ENCODE results near the gene HACD1. TPM values are rescaled to one million over a fixed set of nuclear protein-coding genes. Genes with fewer than 3 reads are reported as not detected.

The HACD1 gene
- total and polyA plus RNA-seq, 10 of the 15 experiments (the other 5 are each of a cell fraction or from before 2014, with no cell fraction given): 0.22 to 1.5 (median 0.78) TPM; not detected in 1

GRCh38 chr10:17651896-17652295, 34.7 kb upstream of the HACD1 start (continued):
- no peak for TF ChIP-seq RUNX3 (IDR thresholded peaks at IDR 0.05; ENCODE audit: low read length)

- Histone ChIP-seq H3K27ac (ENCODE audit: control insufficient read depth, insufficient read depth) (no peak overlapping the region), H3K4me3 (no peak overlapping the region), H3K79me2 (ENCODE audit: control insufficient read depth, insufficient read depth, low read length) (peaks cover 75% of the 10 kb centered on the region), H3K9me3 (replicated peaks; ENCODE audit: control insufficient read depth, insufficient read depth, low read length) (peaks cover 18% of the 10 kb centered on the region), H4K20me1 (ENCODE audit: control insufficient read depth, insufficient read depth) (no peaks in the 10 kb centered on the region), H3K4me1 (ENCODE audit: control insufficient read depth, insufficient read depth, low read length) (peaks cover 16% of the 10 kb centered on the region; the same call in 1 of the 2 replicates), H3K9ac (ENCODE audit: control insufficient read depth, insufficient read depth, low read length) (no peak overlapping the region), H3K4me2 (ENCODE audit: control insufficient read depth, insufficient read depth) (no peak overlapping the region), H2AFZ (ENCODE audit: control insufficient read depth, low read depth, low read length) (no peak overlapping the region), H3K27me3 (replicated peaks in 1 of 2; ENCODE audit: control insufficient read depth in 2 of 2, insufficient read depth in 2 of 2, low read length in 1 of 2) (no peaks in the 10 kb centered on the region), H3K36me3 (ENCODE audit: control insufficient read depth in 2 of 2, insufficient read depth in 2 of 2, low read length in 1 of 2) (peaks cover 0 to 4% of the 10 kb centered on the region in 2 experiments; a peak in 1 of 4 replicates)
- ATAC-seq (no peak), DNase-seq (ENCODE audit: low read depth, low spot score) (no peak), FAIRE-seq (no peak)
- BruUV-seq (replicated peaks): no TSS peak
- ChIA-PET RAD21 (ENCODE audit: unreplicated experiment) (no interaction called here), SMC1A (ENCODE audit: uncharacterized antibody, unreplicated experiment) (no interaction called here), POLR2A (interaction anchor here (0.6 kb wide), 1 partner anchor 457 kb away, joined by 5 read pairs; no protein-coding TSS in a partner anchor), CTCF (no interaction called here)
- TF ChIP-seq NR2C1 (IDR thresholded peaks at IDR 0.05): no peak
- TF ChIP-seq SIX5 (IDR thresholded peaks at IDR 0.05; ENCODE audit: low read depth, low read length, severe bottlenecking): no peak
- no peak for TF ChIP-seq POLR2AphosphoS5 (IDR thresholded peaks at IDR 0.05; ENCODE audit: low read length)
- TF ChIP-seq RUNX3 (IDR thresholded peaks at IDR 0.05; ENCODE audit: low read length): no peak
- no peak for TF ChIP-seq MEF2A (IDR thresholded peaks at IDR 0.05; ENCODE audit: insufficient read depth, low read depth, low read length)
- no peak for TF ChIP-seq MTA3 (IDR thresholded peaks at IDR 0.05; ENCODE audit: borderline replicate concordance, low read length)
- no peak for TF ChIP-seq RELA (IDR thresholded peaks at IDR 0.05; ENCODE audit: borderline replicate concordance, partially characterized antibody)
- no peak; the same call in 1 of the 2 replicates for TF ChIP-seq ZBTB33 (IDR thresholded peaks at IDR 0.05)
- in situ Hi-C loops (cut with MboI): loop anchor here (10.0 kb wide), 1 partner anchor 1004 kb away; the partner anchor contains the start of genes ARL5B and NSUN6
- intact Hi-C loops (cut with micrococcal nuclease; ENCODE audit: unreplicated experiment): no loop called here
- 91% methylated on average over 8 of the region's 8 CpGs for WGBS (ENCODE audit: insufficient coverage, insufficient replicate concordance, low lambda C conversion rate, missing lambda C conversion rate)
These were observed 33.2 kb upstream of the HACD1 start for GRCh38 chr10:17650416-17650815.

Data from GM12878 (cell line).